AG09309 (cell line): Measurements from ENCODE around the gene KRTAP5-6.

Source experiments
- DNase-seq: peaks from one replicate; pipeline ENCODE4 v3.0.0-alpha.2; 2010; ENCODE audit warnings: low read depth
- H3K4me3 ChIP-seq: 2 replicates; pipeline ENCODE4 v1.5.1; 2011; ENCODE audit warnings: mild to moderate bottlenecking, low read depth, low read length, moderate library complexity; ENCODE audit not compliant: control insufficient read depth
- CTCF ChIP-seq: IDR thresholded peaks from 2 replicates; pipeline ENCODE4 v1.5.1; 2011; ENCODE audit warnings: mild to moderate bottlenecking, low read depth, low read length, inconsistent platforms; ENCODE audit not compliant: insufficient read depth, control insufficient read depth; ENCODE audit errors: missing control alignments

Gene KRTAP5-6

GRCh38 chr11:1739576-1739975 is 42.6 kb downstream of the KRTAP5-6 start:
- no peak for TF ChIP-seq CTCF
- H3K4me3 ChIP-seq: no peak overlapping the region
- no peak for DNase-seq

DNA sequence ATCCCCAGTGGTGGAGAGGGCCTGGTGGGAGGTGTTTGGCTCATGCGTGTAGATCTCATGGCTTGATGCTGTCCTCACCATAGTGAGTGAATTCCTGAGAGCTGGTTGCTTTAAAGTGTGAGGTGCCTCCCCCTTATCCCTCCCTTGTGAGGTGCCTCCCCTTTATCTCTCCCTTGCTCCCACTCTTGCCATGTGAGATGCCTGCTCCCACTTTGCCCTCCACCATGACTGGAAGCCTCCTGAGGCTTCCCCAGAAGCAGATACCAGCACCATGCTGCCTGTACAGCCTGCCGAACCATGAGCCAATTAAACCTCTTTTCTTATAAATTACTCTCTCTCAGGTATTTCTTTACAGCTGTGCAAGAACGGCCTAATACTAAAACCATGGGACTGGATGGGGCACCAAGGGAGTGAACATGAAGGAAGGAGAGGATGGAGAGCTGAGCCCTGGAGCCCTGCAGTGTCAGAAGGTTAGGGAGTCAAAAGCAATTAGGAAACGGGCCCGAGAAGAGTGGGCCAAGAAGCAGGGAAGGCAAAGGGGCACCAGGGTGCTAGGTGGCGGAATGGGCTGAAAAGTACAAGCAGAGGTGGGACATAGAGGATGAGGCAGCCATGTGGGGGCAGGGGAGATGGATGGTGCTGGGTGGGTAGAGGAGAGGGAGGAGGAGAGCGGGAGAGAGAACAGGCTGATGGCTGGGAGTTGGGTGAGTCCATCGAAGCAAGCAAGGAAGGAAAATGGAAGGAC is 44.0 kb downstream of the KRTAP5-6 start:
- H3K4me3 ChIP-seq: no peak overlapping the region
- no peak for DNase-seq
- TF ChIP-seq CTCF: no peak

GRCh38 chr11:1741741-1742140 is 44.7 kb downstream of the KRTAP5-6 start:
- no peak for DNase-seq
- TF ChIP-seq CTCF: no peak
- H3K4me3 ChIP-seq: no peak overlapping the region

DNA sequence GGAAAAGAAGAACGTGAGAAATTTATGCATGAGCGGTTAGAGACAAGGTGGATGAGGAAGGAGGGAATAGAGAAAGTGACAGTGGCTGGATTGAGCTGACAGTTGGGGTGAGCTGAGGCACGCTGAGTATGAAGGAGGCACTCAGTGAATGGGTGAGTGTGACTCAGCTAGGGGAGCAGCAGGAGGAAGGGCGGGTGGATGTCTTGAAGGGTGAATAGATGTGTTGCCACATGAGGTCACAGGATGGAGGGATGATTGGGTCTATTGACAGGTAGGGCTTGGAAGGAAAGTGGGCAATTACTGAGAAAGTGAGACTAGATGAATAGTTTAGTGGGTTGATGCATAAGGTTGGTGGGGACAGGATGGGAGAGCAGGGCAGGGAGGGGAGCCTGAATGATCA is 45.4 kb downstream of the KRTAP5-6 start:
- H3K4me3 ChIP-seq: no peak overlapping the region
- TF ChIP-seq CTCF: no peak
- DNase-seq: no peak

GRCh38 chr11:1742869-1743584 is 46.0 kb downstream of the KRTAP5-6 start:
- TF ChIP-seq CTCF: no peak
- no peak overlapping the region for H3K4me3 ChIP-seq
- DNase-seq: no peak

GRCh38 chr11:1743585-1744136 is 46.7 kb downstream of the KRTAP5-6 start:
- no peak for DNase-seq
- H3K4me3 ChIP-seq: no peak overlapping the region
- TF ChIP-seq CTCF: no peak
